IMR-90 (cell line): ENCODE measurements around the gene BMP7. TPM values are rescaled to one million over a fixed set of nuclear protein-coding genes. Genes with fewer than 3 reads are reported as not detected.

Source experiments
- ATAC-seq: fragments of 200-7000 bp; cut with Tn5 transposase; 2 replicates; pipeline ENCODE4 v1.9.1; 2020; ENCODE audit warnings: low read depth, mild to moderate bottlenecking, moderate library complexity
- BruUV-seq: library from RNA; stranded (reverse); fragments of 400-500 nt; replicated peaks from 2 replicates; lab custom pipeline; 2021; lab: Mats Ljungman, UMichigan
- CTCF ChIA-PET: fragments of 300-600 bp; formaldehyde crosslinking; extraction: SDS; loops from one replicate; lab custom pipeline; 2021; ENCODE audit warnings: antibody characterized with exemption; lab: Yijun Ruan, JAX
- POLR2A ChIA-PET: fragments of 300-600 bp; sonication (Branson Sonifier 250); formaldehyde crosslinking; loops from one replicate; lab custom pipeline; 2022; ENCODE audit warnings: antibody characterized with exemption; ENCODE audit not compliant: unreplicated experiment; lab: Charles Lee
- DNase-seq: peaks from one replicate; pipeline ENCODE4 v3.0.0; 2013
- H2AFZ ChIP-seq: replicated peaks from 2 replicates; pipeline ENCODE3; 2013; ENCODE audit warnings: low read length, mild to moderate bottlenecking; ENCODE audit not compliant: poor library complexity
- H2AK5ac ChIP-seq: 2 replicates; pipeline ENCODE4 v1.6.1; 2013; ENCODE audit warnings: low read depth, low read length, inconsistent platforms
- H2AK9ac ChIP-seq: replicated peaks from 2 replicates; pipeline ENCODE3; 2013; ENCODE audit warnings: mild to moderate bottlenecking, low read depth, low read length, moderate library complexity; ENCODE audit not compliant: poor library complexity
- H2BK120ac ChIP-seq: 2 replicates; pipeline ENCODE4 v1.6.1; 2013; ENCODE audit warnings: low read depth, low read length, inconsistent platforms
- H2BK15ac ChIP-seq: 3 replicates; pipeline ENCODE4 v1.6.1; 2013; ENCODE audit warnings: low read depth, low read length, inconsistent platforms
- H2BK20ac ChIP-seq: 2 replicates; pipeline ENCODE4 v1.6.1; 2013; ENCODE audit warnings: low read depth, mild to moderate bottlenecking, inconsistent platforms, low read length, moderate library complexity
- H2BK5ac ChIP-seq: 2 replicates; pipeline ENCODE4 v1.6.1; 2013; ENCODE audit warnings: mild to moderate bottlenecking, low read depth, low read length, inconsistent platforms; ENCODE audit not compliant: poor library complexity, severe bottlenecking
- H3K14ac ChIP-seq: replicated peaks from 2 replicates; pipeline ENCODE4 v1.6.1; 2013; ENCODE audit warnings: low read depth, low read length, inconsistent platforms
- H3K18ac ChIP-seq: 2 replicates; pipeline ENCODE4 v1.6.1; 2013; ENCODE audit warnings: low read depth, low read length, control low read depth
- H3K23ac ChIP-seq: 2 replicates; pipeline ENCODE4 v1.6.1; 2013; ENCODE audit warnings: low read depth, low read length, inconsistent platforms
- H3K27ac ChIP-seq: 2 replicates; pipeline ENCODE4 v1.5.1; 2013; ENCODE audit warnings: mild to moderate bottlenecking, control low read depth, low read length; ENCODE audit not compliant: insufficient read depth
- H3K27me3 ChIP-seq: 2 replicates; pipeline ENCODE4 v1.6.1; 2013; ENCODE audit warnings: low read length; ENCODE audit not compliant: control insufficient read depth, insufficient read depth
- H3K36me3 ChIP-seq: 2 replicates; pipeline ENCODE4 v1.6.1; 2013; ENCODE audit warnings: low read length, mixed read lengths; ENCODE audit not compliant: control insufficient read depth, insufficient read depth
- H3K4ac ChIP-seq: 2 replicates; pipeline ENCODE4 v1.6.1; 2013; ENCODE audit warnings: low read depth, low read length, inconsistent platforms
- H3K4me1 ChIP-seq: 2 replicates; pipeline ENCODE4 v1.6.1; 2013; ENCODE audit warnings: low read length, mixed read lengths; ENCODE audit not compliant: control insufficient read depth, insufficient read depth
- H3K4me2 ChIP-seq: 2 replicates; pipeline ENCODE4 v1.6.1; 2013; ENCODE audit warnings: low read depth, mild to moderate bottlenecking, control low read depth, low read length, moderate library complexity
- H3K4me3 ChIP-seq: 2 replicates; pipeline ENCODE4 v1.5.1; 2013; ENCODE audit warnings: low read depth, mild to moderate bottlenecking, control low read depth, low read length, moderate library complexity; ENCODE audit not compliant: insufficient read depth
- H3K56ac ChIP-seq: 2 replicates; pipeline ENCODE4 v1.6.1; 2013; ENCODE audit warnings: low read length, inconsistent platforms; ENCODE audit not compliant: insufficient read depth; ENCODE audit errors: extremely low read depth
- H3K79me1 ChIP-seq, 2 experiments: 2 replicates each; pipeline ENCODE4 v1.6.1; 2013; ENCODE audit warnings: low read length in 2 of 2, inconsistent platforms in 1 of 2, low read depth in 1 of 2
- H3K9ac ChIP-seq: 2 replicates; pipeline ENCODE4 v1.6.1; 2013; ENCODE audit warnings: low read depth, low read length, control low read depth
- H3K9me1 ChIP-seq: 2 replicates; pipeline ENCODE4 v1.6.1; 2013; ENCODE audit warnings: low read length, inconsistent platforms; ENCODE audit not compliant: insufficient read depth
- H3K9me3 ChIP-seq: 2 replicates; pipeline ENCODE4 v1.6.1; 2013; ENCODE audit warnings: low read length; ENCODE audit not compliant: control insufficient read depth, insufficient read depth
- H4K20me1 ChIP-seq: 2 replicates; pipeline ENCODE4 v1.6.1; 2013; ENCODE audit warnings: low read length, inconsistent platforms; ENCODE audit not compliant: insufficient read depth
- H4K5ac ChIP-seq: 2 replicates; pipeline ENCODE4 v1.6.1; 2013; ENCODE audit warnings: mild to moderate bottlenecking, low read depth, low read length, control low read depth
- H4K8ac ChIP-seq, 2 experiments: 2 replicates each; pipeline ENCODE4 v1.6.1; 2013; ENCODE audit warnings: low read depth in 2 of 2, low read length in 2 of 2, control low read depth in 1 of 2, inconsistent platforms in 1 of 2
- H4K91ac ChIP-seq: 2 replicates; pipeline ENCODE4 v1.6.1; 2013; ENCODE audit warnings: low read depth, low read length, inconsistent platforms; ENCODE audit not compliant: insufficient read depth
- CEBPB ChIP-seq: IDR thresholded peaks from 2 replicates; pipeline ENCODE4 v1.6.1; 2012; ENCODE audit warnings: low read depth, low read length, improper control_type of control experiment
- MXI1 ChIP-seq: IDR thresholded peaks from 2 replicates; pipeline ENCODE4 v1.6.1; 2012; ENCODE audit warnings: low read depth, mild to moderate bottlenecking, low read length, moderate library complexity, borderline replicate concordance
- POLR2A ChIP-seq: IDR thresholded peaks from 2 replicates; pipeline ENCODE4 v1.6.1; 2012; ENCODE audit warnings: mild to moderate bottlenecking, low read depth, low read length
- WGBS, 2 experiments: methylation state at CpG; one replicate each; pipeline versions ENCODE4 v1.1.5 to v1.1.7; 2013; ENCODE audit warnings: missing lambda C conversion rate in 2 of 2; ENCODE audit not compliant: insufficient read length in 1 of 2; ENCODE audit errors: extremely low coverage in 2 of 2; 5-methylcytosine and 5-hydroxymethylcytosine counted together
- dilution Hi-C: fragments of 300-500 bp; cut with HindIII; formaldehyde crosslinking; loops from one replicate; pipeline ENCODE4 v1.14.3; 2018; ENCODE audit warnings: low sequenced_read_pairs; ENCODE audit not compliant: unreplicated experiment
- in situ Hi-C: fragments of 300-500 bp; cut with MboI; formaldehyde crosslinking; loops from 3 replicates; pipeline ENCODE4 v1.14.3; 2019; ENCODE audit warnings: low sequenced_read_pairs, inconsistent platforms, mixed read lengths
- intact Hi-C: fragments of 100-400 bp; cut with micrococcal nuclease; formaldehyde crosslinking; loops from 2 replicates; pipeline ENCODE4 v1.10.0; 2022
- polyA plus RNA-seq, 3 experiments: library from polyadenylated mRNA; depleted of rRNA; stranded (reverse); fragments of >200 nt; gene quantifications; 2 replicates each; pipeline ENCODE4 v1.2.3, GENCODE V29; 2012; ENCODE audit warnings: low replicate concordance in 1 of 3
- total RNA-seq: library from RNA; depleted of rRNA; stranded (reverse); fragments of >200 nt; gene quantifications from 2 replicates; pipeline ENCODE4 v1.2.3, GENCODE V29; 2012

The BMP7 gene
- total and polyA plus RNA-seq, 2 of the 4 experiments (the other 2 are of a cell fraction): not detected

GRCh38 chr20:57313230-57313629 lies 46.8 kb upstream of the BMP7 start:
- Histone ChIP-seq H3K27me3 (peaks cover 2% of the 10 kb centered on the region; the same call in 1 of the 2 replicates), H3K9ac (no peak overlapping the region), H3K4me2 (no peak overlapping the region), H3K18ac (no peak overlapping the region), H2AK9ac (no peak overlapping the region), H3K56ac (no peak overlapping the region), H3K14ac (no peak overlapping the region), H3K4me3 (no peak overlapping the region), H3K4ac (no peak overlapping the region), H3K9me3 (no peaks in the 10 kb centered on the region), H4K8ac (no peak overlapping the region), H2AFZ (no peak overlapping the region), H2BK15ac (no peak overlapping the region), H3K4me1 (no peaks in the 10 kb centered on the region), H2BK20ac (no peak overlapping the region), H2BK120ac (no peak overlapping the region), H2AK5ac (no peak overlapping the region), H4K20me1 (no peaks in the 10 kb centered on the region), H3K9me1 (no peaks in the 10 kb centered on the region), H4K91ac (no peak overlapping the region), H3K79me1 (no peaks in the 10 kb centered on the region), H3K23ac (no peak overlapping the region), H3K27ac (no peak overlapping the region), H4K5ac (no peak overlapping the region), H3K36me3 (no peaks in the 10 kb centered on the region), H2BK5ac (no peak overlapping the region)
- intact Hi-C loops (no loop called here), dilution Hi-C loops (no loop called here), in situ Hi-C loops (no loop called here)
- TF ChIP-seq MXI1 (no peak), POLR2A (no peak), CEBPB (no peak)
- no TSS peak for BruUV-seq
- CTCF ChIA-PET: no interaction called here
- WGBS, 2 experiments: no CpG with 5 or more reads among the region's 5 CpGs
- DNase-seq (no peak), ATAC-seq (no peak)
- POLR2A ChIA-PET: no interaction called here
